Measurements from ENCODE around the gene FLYWCH2.

Gene FLYWCH2, protein sequence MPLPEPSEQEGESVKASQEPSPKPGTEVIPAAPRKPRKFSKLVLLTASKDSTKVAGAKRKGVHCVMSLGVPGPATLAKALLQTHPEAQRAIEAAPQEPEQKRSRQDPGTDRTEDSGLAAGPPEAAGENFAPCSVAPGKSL

DNA sequence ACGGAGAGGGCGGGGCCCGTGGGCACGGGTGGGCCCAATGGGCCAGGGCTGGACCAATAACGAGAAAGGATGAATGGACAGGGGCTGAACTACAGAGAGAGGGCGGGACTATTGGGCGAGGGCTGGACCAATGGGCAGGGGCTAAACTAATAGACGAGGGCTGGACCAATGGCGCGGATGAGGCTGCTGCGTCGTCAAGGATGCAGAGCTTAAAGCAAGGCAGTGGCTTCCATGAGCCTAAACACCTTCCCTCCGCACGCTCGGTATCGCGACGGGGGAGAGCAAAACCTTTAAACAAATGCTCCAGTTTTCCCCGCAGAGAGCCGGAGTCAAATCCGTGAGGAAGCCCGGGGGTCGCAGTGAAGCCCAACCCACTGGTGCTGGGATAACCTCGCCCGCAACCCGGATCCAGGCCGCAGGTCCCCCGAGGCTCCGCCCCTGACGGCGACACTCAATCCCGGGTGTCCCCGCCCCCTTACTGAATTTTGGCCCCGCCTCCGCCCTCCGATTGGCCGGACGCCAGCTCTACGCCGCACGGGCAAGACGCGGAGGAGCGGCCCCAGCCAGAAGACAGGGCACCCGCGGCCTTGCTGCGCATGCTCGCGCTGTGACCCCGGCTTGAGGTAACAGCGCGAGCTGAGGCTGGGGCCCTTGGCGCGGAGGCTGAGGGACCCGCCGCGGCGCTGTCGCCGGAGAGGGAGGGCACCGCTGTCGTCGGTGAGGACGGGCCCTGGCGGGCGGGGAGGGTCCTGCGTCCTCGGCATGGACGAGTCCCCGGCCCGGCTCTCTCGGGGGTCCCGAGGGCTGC is at the start of gene FLYWCH2:
Gene FLYWCH2, plus strand, starts transcription at position 566 of the 808 bp plus-strand sequence. CDS start 13,235 bp downstream, outside the sequence.
- DNase-seq = peak; percentile 99

DNA sequence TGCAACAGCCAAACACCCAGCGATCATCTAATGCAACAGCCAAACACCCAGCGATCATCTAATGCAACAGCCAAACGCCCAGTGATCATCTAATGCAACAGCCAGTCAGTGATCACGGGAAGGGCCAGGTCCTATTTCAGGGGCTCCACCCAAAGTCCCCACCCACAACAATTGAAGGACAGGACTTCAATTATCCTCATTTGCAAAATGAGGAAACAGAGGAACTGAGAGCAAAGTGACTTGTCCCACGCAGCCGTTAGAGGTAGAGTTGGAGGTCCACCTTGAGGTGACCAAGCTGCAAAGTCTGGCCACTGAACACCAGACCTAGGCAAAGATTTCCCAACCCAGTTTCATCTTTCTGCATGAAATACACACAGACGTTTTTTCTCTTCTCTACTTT is 49.2 kb upstream of the FLYWCH2 start:
- DNase-seq = no peak

- no peak for DNase-seq
Measured at GRCh38 chr16:2834968-2835367, 48.0 kb upstream of the FLYWCH2 start.

DNA sequence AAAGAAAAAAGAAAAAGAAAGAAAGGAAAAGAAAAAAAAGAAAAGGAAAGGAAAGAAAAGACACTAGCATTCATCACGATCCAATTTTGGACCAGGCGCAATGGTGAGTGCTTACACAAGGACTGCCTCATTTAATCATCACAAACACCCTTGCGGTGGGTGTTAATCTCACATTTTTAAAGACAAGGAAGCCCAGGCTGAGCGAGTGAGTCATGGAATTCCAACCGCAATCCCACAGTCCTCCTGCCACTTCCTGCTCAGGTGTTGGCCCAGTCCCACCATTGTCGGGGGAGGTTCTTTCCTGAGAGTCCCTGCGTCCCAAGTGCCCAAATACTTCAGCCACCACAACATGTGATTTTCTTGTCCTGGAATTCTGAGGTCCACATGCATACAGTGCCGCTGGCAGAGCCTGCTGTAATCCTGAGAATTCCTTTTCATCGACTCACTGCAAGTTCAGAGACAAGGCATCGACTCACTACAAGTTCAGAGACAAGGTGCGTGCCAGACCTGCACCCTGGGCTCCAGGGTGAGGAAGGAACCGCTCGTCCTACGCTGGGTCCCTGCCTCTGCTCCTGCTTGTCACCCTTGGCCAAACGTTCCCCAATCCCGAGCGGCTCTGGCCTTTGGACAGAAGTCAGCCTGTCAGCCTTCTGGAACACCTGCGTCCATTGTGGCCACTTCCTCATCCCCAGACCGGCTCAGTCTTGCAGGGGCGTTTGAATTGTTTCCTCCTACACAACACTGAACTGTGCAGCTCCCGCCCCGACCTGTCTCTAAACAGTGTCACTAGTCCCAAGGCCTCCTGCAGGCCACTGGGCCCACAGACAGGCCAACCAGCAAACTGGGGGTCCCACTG is 47.1 kb upstream of the FLYWCH2 start:
- no peak for DNase-seq

GRCh38 chr16:2836646-2837508 is 46.1 kb upstream of the FLYWCH2 start:
- no peak for DNase-seq

- DNase-seq = peak; percentile 78
Measured at GRCh38 chr16:2838928-2839327, 44.1 kb upstream of the FLYWCH2 start.

GRCh38 chr16:2839650-2840450 is 43.2 kb upstream of the FLYWCH2 start:
- no peak for DNase-seq

DNA sequence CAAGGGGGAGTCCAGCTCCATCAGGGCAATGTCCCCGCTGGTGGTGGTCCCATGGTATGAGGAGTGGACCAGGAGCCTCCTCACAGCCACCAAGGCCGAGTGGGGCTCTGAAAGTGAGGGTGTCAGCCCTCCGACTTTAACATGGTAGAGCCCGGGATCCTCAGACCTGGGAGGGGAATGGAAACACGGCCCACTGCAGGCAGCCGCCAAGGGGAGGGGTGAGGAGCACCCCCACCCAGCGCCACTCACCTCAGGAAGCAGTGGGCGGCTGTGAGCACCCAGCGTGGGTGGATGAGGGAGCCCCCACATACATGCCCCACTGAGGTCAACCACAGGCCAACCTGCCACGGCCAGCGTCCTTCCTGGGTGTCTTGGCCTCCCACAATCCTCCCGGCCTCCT is 42.1 kb upstream of the FLYWCH2 start:
- DNase-seq = no peak

DNA sequence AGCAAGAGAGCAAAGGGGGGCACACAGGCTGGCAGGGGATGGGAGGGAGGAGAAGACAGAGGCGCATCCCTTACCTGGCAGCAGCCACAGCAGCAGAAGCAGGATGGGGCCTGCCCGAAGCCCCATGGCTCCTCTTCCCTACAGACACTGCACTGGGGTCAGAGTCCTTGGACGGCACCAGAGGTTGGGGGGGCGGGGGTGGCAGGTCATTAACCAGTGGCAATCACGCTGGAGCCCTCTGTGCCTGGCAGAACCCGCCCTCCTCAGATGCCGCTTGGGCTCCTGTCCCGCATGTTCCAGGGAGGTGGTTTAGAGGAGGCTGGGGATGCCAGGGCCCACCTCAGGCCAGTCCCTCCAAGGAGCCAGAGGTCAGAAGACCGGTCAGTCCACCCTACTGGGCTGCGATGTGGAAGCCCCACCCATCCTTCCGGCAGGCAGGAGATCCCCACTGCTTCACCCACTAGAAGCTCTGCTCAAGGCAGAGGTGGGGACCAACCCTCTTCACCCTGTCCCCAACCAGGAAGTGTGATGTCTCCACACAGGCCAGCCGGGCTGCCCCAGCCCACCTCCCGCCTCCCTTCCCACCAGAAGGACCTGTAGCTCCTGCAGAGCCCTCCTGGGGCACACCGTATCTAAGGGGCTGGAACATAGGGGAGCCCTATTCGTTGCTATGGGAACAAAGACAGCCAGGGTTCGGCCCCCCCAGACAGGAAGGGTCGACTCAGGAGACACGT is 41.2 kb upstream of the FLYWCH2 start:
- no peak for DNase-seq

GRCh38 chr16:2842340-2843000 is 40.5 kb upstream of the FLYWCH2 start:
- DNase-seq = peak; percentile 64

- no peak for DNase-seq
Measured at GRCh38 chr16:2843526-2843925, 39.5 kb upstream of the FLYWCH2 start.

DNA sequence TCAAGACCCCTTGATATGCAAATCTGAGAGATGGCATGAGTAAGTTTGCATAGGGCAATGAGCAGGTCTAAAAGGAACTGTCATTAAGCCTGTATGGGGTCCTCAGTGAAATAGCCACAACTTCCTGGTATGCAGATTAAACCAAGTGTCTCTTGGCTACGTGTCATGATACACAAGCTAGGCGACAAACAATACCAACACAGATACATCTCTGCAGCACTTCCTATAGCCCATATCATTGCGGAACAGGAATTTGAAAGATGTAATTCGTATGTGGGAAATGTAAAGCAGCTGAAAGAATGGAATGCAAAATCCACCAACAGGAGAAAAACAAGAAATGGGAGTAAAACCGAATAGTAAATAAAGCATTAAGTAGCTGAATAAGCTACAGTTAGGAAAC is 37.9 kb upstream of the FLYWCH2 start:
- DNase-seq = no peak

DNA sequence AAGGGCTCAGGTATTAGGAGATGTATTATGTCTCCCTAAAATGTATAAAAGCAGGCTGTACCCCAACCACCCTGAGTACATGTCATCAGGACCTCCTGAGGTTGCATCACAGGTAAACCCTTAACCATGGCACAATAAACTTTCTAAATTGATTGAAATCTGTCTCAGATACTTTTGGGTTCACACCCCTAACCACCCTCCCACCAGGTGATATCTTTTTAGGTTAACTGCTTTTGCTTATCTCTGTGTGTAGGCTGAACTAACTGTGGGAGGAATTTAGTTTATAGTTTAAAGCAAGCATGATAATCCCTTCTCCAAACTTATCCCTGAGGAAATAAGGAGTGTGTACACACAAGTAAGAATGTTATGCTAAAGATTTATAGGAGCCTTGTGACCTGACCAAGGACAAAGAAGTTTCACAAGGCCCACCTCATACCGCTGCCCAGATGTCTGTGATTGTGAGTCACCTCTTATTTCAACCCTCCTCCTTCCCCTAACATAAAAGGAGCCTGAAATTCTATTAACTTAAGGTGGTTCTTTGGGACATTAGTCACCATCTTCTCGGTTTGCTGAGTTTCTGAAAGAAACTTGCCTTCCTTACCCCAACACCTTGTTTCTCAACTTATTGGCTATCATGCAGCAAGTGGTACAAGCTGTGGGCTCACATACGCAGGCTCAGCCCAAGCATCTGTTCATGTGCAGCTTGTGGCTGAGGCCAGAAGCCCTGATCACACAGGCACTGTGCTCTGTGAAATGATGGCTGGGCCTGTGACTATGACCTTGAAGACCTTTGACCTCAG is 36.3 kb upstream of the FLYWCH2 start:
- no peak for DNase-seq

GRCh38 chr16:2848933-2849725 is 33.9 kb upstream of the FLYWCH2 start:
- DNase-seq = no peak

DNA sequence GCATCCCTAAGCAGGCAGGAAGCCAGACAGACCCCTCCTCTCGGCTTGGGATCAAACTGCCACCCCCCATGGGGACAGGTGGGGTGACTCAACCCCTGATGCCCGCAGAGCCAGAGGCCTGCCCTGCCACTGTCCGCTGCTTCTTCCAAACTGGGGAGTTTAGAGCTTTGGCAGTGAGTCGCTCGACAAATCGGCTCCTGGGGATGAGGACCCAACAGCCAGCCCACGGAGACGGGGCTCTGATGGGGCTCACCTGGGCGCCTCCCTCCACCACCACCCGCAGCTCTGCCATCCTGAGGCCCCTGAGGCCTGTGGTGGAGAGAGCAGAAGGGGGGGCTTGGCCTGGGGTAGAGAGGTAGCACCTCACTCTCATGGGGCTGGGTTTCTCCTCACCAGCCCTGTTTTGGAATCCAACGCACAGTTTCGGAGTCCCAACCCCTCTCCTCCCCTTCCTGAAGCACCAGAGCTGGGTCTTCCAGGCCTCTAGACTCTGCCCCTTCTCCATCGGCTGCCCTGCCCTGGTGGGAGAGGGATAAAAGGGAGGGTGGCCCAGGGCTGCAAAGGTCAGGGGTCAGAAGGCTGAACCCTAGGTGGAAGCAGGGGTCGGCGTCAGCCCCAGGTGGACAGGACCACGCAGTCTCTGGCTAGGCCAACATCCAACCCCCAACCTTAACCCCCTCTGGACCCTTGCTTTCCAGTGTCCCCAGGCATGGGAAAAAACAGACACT is 30.8 kb upstream of the FLYWCH2 start:
- DNase-seq = no peak

DNA sequence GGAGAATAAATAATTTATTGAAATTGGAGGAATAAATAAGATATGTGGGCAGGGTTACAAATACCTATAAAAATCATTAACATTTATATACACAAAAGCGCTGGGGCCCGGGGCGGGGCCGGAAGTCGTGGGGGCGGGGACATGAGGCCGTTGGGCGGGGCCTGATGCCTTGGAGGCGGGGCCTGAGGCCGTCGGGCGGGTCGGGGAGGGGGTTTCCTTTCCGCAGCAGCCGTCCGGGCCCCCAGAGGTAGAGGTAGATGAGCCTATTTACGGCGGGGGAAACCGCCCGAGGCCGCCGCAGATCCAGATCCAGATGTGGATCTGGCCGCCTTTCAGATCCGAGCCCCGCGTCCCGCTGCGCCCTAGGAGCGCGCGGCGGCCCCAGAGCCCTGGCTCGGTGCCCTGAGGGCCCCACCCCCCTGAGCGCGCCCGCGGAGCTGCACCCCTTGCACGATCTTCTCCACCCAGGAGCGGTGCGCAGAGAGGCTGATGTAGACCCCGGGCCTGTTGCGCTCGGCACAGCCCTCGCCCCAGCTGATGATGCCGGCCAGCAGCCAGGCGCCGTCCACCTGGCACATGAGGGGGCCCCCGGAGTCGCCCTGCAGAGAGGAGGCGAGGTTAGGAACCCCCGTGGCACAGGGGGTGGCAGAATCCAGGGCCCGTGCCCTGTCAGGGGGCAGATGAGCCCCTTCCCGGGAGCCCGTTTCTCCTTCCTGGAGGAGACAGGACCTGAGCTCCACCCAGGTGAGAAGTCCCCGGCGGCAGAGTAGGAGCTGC is 30.1 kb upstream of the FLYWCH2 start:
- DNase-seq = no peak

DNA sequence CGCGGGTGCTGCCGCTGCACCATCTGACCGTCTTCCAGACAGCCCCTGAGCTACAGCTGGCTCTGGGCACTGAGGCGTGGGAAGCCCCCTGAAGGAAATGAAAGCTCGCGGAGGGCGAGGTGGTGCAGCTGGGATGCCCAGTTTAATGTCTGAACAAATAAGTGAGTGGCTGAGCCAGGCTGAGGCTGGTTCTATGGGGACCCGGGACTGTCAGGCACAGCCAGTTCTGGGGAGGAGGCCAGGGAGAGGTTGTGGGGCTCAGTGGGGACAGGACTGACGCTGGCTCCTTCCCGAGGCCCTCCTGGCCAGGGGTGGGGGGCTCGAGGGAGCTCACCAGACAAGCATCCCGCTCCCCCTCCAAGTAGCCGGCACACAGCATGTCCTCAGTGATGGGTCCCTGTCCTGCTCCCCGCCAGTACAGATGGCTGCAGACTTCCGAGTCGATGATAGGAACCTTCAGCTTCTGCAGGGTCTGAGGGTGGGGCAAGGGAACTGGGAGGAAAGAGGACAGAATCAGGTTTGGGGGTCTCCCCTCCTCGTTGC is 29.4 kb upstream of the FLYWCH2 start:
- no peak for DNase-seq

All from eye (tissue), 1 donor.